K562 (cell line): Measurements from ENCODE around the gene SPINK8. TPM values are rescaled to one million over a fixed set of nuclear protein-coding genes. Genes with fewer than 3 reads are reported as not detected.

Experiments used
- ARHGAP35 ChIP-seq: fragments of 450-650 bp; IDR thresholded peaks from 2 replicates; pipeline ENCODE4 v1.6.1; 2018; ENCODE audit not compliant: partially characterized antibody
- ARID2 ChIP-seq: fragments of 450-650 bp; IDR thresholded peaks from 2 replicates; pipeline ENCODE4 v1.6.1; 2017; ENCODE audit warnings: antibody characterized with exemption, mild to moderate bottlenecking
- CC2D1A ChIP-seq: fragments of 450-650 bp; IDR thresholded peaks from 2 replicates; pipeline ENCODE4 v1.6.1; 2017; ENCODE audit warnings: mild to moderate bottlenecking
- HNRNPL ChIP-seq: fragments of 200-400 bp; formaldehyde crosslinking; IDR thresholded peaks from 2 replicates; pipeline ENCODE4 v1.6.1; 2017; ENCODE audit warnings: low read depth, mild to moderate bottlenecking, low read length
- MTA1 ChIP-seq: fragments of 450-650 bp; IDR thresholded peaks from 2 replicates; pipeline ENCODE4 v1.6.1; 2017; ENCODE audit warnings: borderline replicate concordance
- MTA2 ChIP-seq: fragments of 450-650 bp; IDR thresholded peaks from 2 replicates; pipeline ENCODE4 v1.6.1; 2016; ENCODE audit warnings: low read depth
- POLR2AphosphoS2 ChIP-seq: IDR thresholded peaks from 2 replicates; pipeline ENCODE4 v1.6.1; 2012; ENCODE audit warnings: low read length, improper control_type of control experiment
- TBP ChIP-seq: optimal IDR thresholded peaks from 2 replicates; pipeline ENCODE3; 2011; ENCODE audit warnings: low read depth, low read length, improper control_type of control experiment
- TGIF2 ChIP-seq: sonication (generic); formaldehyde crosslinking; IDR thresholded peaks from 2 replicates; pipeline ENCODE4 v1.8.1; 2022; ENCODE audit warnings: mild to moderate bottlenecking, missing genetic modification reagents, moderate library complexity
- XRCC4 ChIP-seq: IDR thresholded peaks from one replicate; pipeline ENCODE4 v1.6.1; 2011; ENCODE audit not compliant: insufficient read depth, insufficient read length; ENCODE audit errors: extremely low read depth
- ZSCAN29 ChIP-seq: fragments of 450-650 bp; IDR thresholded peaks from 2 replicates; pipeline ENCODE4 v1.6.1; 2017
- polyA plus RNA-seq, 8 experiments: library from polyadenylated mRNA; depleted of rRNA in 4 of 8; stranded (reverse) in 5 of 8; unstranded in 3 of 8; fragments of >200 nt; fragmentation: Nextera tagmentation in 2 of 8; fragmentation: Illumina TruSeq in 1 of 8; extraction: Ambion mirVana in 2 of 8; extraction: Trizol in 1 of 8; gene quantifications; 2 replicates each; pipeline versions ENCODE4 v1.2.1 to v1.2.3, GENCODE V29; 2011 to 2014; ENCODE audit warnings: inconsistent platforms in 1 of 8, missing spikeins in 1 of 8
- total RNA-seq, 7 experiments: library from RNA; depleted of rRNA in 6 of 7; stranded (reverse); fragments of >200 nt in 6 of 7; fragmentation: Illumina TruSeq in 2 of 7; extraction: Trizol in 2 of 7; gene quantifications; 2 replicates each; pipeline versions ENCODE4 v1.2.1 to v1.2.3, GENCODE V29; 2011 to 2021; ENCODE audit warnings: low replicate concordance in 1 of 7
- TF ChIP-seq, protein P1 (sequence below), 2 experiments: fragments of 450-650 bp; formaldehyde crosslinking in 1 of 2; IDR thresholded peaks; 2 replicates each; pipeline versions ENCODE4 v1.4.0 to v1.6.1; 2014 to 2020; ENCODE audit warnings: mild to moderate bottlenecking in 2 of 2, borderline replicate concordance in 1 of 2, low read depth in 1 of 2
- TF ChIP-seq, protein P2 (sequence below): fragments of 450-650 bp; formaldehyde crosslinking; IDR thresholded peaks from 2 replicates; pipeline ENCODE4 v1.4.0; 2020; ENCODE audit warnings: mild to moderate bottlenecking, moderate library complexity
- TF ChIP-seq, protein P3 (sequence below): sonication (generic); formaldehyde crosslinking; IDR thresholded peaks from 2 replicates; pipeline ENCODE4 v1.4.0; 2020; ENCODE audit warnings: mild to moderate bottlenecking, missing genetic modification reagents
- TF ChIP-seq, protein P4 (sequence below), 3 experiments: IDR thresholded peaks in 2 of 3; conservative IDR thresholded peaks in 1 of 3; 2 replicates each; pipeline ENCODE4 v1.5.1; 2011 to 2012; ENCODE audit warnings: low read length in 3 of 3, mild to moderate bottlenecking in 3 of 3, control low read depth in 2 of 3, improper control_type of control experiment in 1 of 3, inconsistent platforms in 1 of 3, low read depth in 1 of 3, mixed read lengths in 1 of 3, moderate library complexity in 1 of 3; ENCODE audit not compliant: insufficient read depth in 2 of 3

Gene SPINK8
- total and polyA plus RNA-seq, 9 of the 15 experiments (the other 6 are each of a cell fraction or from before 2014, with no cell fraction given) = not detected

DNA sequence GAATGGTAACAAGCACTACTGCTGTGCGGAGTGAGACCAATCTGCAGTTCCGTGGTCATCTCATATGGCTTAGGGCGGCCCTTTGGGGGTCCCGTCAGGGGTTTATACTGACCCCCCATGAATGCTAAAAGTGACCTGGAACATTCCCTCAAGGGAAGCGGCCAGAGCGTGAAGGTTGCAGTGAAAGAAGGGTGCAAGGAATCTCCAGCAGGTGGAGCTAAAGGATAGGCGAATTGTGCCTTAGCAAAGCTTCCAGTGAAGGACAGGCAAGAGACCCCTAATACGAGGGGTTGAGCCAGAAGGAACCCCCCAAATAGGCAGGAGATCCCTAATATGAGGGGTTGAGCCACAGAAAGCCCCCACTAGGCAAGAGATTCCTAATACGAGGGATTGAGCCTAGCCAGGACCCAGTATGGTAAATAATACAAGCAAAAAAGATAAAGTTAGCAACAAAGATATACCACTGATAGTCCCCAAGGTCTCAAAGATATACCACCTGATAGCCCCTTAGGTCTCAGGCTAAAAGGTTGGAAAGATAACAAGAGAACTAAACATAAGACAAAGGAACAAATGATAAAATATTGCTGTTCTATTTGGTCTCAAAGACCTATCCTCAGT is 59.8 kb downstream of the SPINK8 start (continued):
- TF ChIP-seq, protein P1, sequence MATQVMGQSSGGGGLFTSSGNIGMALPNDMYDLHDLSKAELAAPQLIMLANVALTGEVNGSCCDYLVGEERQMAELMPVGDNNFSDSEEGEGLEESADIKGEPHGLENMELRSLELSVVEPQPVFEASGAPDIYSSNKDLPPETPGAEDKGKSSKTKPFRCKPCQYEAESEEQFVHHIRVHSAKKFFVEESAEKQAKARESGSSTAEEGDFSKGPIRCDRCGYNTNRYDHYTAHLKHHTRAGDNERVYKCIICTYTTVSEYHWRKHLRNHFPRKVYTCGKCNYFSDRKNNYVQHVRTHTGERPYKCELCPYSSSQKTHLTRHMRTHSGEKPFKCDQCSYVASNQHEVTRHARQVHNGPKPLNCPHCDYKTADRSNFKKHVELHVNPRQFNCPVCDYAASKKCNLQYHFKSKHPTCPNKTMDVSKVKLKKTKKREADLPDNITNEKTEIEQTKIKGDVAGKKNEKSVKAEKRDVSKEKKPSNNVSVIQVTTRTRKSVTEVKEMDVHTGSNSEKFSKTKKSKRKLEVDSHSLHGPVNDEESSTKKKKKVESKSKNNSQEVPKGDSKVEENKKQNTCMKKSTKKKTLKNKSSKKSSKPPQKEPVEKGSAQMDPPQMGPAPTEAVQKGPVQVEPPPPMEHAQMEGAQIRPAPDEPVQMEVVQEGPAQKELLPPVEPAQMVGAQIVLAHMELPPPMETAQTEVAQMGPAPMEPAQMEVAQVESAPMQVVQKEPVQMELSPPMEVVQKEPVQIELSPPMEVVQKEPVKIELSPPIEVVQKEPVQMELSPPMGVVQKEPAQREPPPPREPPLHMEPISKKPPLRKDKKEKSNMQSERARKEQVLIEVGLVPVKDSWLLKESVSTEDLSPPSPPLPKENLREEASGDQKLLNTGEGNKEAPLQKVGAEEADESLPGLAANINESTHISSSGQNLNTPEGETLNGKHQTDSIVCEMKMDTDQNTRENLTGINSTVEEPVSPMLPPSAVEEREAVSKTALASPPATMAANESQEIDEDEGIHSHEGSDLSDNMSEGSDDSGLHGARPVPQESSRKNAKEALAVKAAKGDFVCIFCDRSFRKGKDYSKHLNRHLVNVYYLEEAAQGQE (IDR thresholded peaks at IDR 0.05; ENCODE audit: borderline replicate concordance) = peak; percentile 76
- TF ChIP-seq, protein P1 (CRISPR knock-in tag; IDR thresholded peaks at IDR 0.05; ENCODE audit: low read depth) = no peak
- TF ChIP-seq, protein P2, sequence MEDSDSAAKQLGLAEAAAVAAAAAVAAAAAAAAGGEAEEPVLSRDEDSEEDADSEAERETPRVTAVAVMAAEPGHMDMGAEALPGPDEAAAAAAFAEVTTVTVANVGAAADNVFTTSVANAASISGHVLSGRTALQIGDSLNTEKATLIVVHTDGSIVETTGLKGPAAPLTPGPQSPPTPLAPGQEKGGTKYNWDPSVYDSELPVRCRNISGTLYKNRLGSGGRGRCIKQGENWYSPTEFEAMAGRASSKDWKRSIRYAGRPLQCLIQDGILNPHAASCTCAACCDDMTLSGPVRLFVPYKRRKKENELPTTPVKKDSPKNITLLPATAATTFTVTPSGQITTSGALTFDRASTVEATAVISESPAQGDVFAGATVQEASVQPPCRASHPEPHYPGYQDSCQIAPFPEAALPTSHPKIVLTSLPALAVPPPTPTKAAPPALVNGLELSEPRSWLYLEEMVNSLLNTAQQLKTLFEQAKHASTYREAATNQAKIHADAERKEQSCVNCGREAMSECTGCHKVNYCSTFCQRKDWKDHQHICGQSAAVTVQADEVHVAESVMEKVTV (CRISPR knock-in tag) = peak; percentile 43; the same call in 1 of the 2 replicates
- TF ChIP-seq HNRNPL = no peak
- no peak for TF ChIP-seq ZSCAN29
- no peak for TF ChIP-seq TBP
- no peak for TF ChIP-seq XRCC4
- TF ChIP-seq TGIF2 (CRISPR knock-in tag) = no peak
- TF ChIP-seq, protein P3, sequence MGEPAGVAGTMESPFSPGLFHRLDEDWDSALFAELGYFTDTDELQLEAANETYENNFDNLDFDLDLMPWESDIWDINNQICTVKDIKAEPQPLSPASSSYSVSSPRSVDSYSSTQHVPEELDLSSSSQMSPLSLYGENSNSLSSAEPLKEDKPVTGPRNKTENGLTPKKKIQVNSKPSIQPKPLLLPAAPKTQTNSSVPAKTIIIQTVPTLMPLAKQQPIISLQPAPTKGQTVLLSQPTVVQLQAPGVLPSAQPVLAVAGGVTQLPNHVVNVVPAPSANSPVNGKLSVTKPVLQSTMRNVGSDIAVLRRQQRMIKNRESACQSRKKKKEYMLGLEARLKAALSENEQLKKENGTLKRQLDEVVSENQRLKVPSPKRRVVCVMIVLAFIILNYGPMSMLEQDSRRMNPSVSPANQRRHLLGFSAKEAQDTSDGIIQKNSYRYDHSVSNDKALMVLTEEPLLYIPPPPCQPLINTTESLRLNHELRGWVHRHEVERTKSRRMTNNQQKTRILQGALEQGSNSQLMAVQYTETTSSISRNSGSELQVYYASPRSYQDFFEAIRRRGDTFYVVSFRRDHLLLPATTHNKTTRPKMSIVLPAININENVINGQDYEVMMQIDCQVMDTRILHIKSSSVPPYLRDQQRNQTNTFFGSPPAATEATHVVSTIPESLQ = no peak
- TF ChIP-seq MTA1 = no peak
- TF ChIP-seq CC2D1A = peak; percentile 48; the same call in 1 of the 2 replicates
- TF ChIP-seq ARID2 = peak; percentile 23; the same call in 1 of the 2 replicates
- no peak for TF ChIP-seq ARHGAP35
- no peak for TF ChIP-seq POLR2AphosphoS2
- TF ChIP-seq MTA2 = no peak
- TF ChIP-seq, protein P4, sequence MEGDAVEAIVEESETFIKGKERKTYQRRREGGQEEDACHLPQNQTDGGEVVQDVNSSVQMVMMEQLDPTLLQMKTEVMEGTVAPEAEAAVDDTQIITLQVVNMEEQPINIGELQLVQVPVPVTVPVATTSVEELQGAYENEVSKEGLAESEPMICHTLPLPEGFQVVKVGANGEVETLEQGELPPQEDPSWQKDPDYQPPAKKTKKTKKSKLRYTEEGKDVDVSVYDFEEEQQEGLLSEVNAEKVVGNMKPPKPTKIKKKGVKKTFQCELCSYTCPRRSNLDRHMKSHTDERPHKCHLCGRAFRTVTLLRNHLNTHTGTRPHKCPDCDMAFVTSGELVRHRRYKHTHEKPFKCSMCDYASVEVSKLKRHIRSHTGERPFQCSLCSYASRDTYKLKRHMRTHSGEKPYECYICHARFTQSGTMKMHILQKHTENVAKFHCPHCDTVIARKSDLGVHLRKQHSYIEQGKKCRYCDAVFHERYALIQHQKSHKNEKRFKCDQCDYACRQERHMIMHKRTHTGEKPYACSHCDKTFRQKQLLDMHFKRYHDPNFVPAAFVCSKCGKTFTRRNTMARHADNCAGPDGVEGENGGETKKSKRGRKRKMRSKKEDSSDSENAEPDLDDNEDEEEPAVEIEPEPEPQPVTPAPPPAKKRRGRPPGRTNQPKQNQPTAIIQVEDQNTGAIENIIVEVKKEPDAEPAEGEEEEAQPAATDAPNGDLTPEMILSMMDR (IDR thresholded peaks at IDR 0.05 in 2 of 3, conservative IDR thresholded peaks at IDR 0.05 in 1 of 3; ENCODE audit: insufficient read depth in 2 of 3, low read depth in 1 of 3, low read length in 3 of 3) = peak; percentile 73 to 75 (median 75)
